ENCODE measurements around the gene TLX3. TPM values are rescaled to one million over a fixed set of nuclear protein-coding genes. Genes with fewer than 3 reads are reported as not detected.

The TLX3 gene
- total RNA-seq (ENCODE audit: low replicate concordance) = not detected in 2 replicates

GRCh38 chr5:171308453-171309275 lies at the start of gene TLX3:
TLX3 (plus strand) TSS chr5:171309248; CDS start chr5:171309366, 118 bp downstream.

Other genes with a start within 250 kb of the TLX3 start
- gene NPM1, start 78.6 kb downstream of the TLX3 start, total RNA-seq (ENCODE audit: low replicate concordance) = 1,164 and 1,309 TPM in 2 replicates
- gene FGF18, start 110.4 kb downstream of the TLX3 start, total RNA-seq (ENCODE audit: low replicate concordance) = 0.12 TPM in 1 of 2 replicates, not detected in the other

Data from smooth muscle cell of the coronary artery (primary cell).